Measurements from ENCODE around the gene GJC2. TPM values are rescaled to one million over a fixed set of nuclear protein-coding genes. Genes with fewer than 3 reads are reported as not detected.

Gene GJC2
- total RNA-seq, 1 experiment from 2014 or later = 0.76 TPM

DNA sequence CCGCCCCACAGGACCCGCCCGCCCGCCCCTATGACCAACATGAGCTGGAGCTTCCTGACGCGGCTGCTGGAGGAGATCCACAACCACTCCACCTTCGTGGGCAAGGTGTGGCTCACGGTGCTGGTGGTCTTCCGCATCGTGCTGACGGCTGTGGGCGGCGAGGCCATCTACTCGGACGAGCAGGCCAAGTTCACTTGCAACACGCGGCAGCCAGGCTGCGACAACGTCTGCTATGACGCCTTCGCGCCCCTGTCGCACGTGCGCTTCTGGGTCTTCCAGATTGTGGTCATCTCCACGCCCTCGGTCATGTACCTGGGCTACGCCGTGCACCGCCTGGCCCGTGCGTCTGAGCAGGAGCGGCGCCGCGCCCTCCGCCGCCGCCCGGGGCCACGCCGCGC is 8.0 kb downstream of the GJC2 start:
- no peak overlapping the region for H3K4me2 ChIP-seq (ENCODE audit: low read length)
- no peak overlapping the region for H3K27ac ChIP-seq (ENCODE audit: low read depth, low read length)
- H3K4me3 ChIP-seq (replicated peaks in 1 of 2; ENCODE audit: low read depth in 1 of 2, low read length in 2 of 2) = no peak overlapping the region
- DNase-seq (ENCODE audit: low read depth, low spot score) (no peak), ATAC-seq (no peak)
- ChIA-PET RAD21 (ENCODE audit: low non-redundant PET in 1 of 2, low total read pairs in 2 of 2, uncharacterized antibody in 2 of 2, unreplicated experiment in 2 of 2) (no interaction called here), POLR2A (interaction anchor here (0.7 kb wide), 1 partner anchor 330 kb away, joined by 3 read pairs; no protein-coding TSS in a partner anchor), CTCF (no interaction called here)
- no peaks in the 10 kb centered on the region for H3K36me3 ChIP-seq (ENCODE audit: control insufficient read depth in 1 of 2, insufficient read depth in 2 of 2, low read length in 2 of 2)
- no peaks in the 10 kb centered on the region for H3K9me3 ChIP-seq (ENCODE audit: control insufficient read depth in 1 of 2, insufficient read depth in 1 of 2, low read depth in 1 of 2, low read length in 2 of 2)
- no peaks in the 10 kb centered on the region for H3K27me3 ChIP-seq (ENCODE audit: insufficient read depth, low read length)
- intact Hi-C loops (cut with micrococcal nuclease) = no loop called here
- H3K4me1 ChIP-seq (ENCODE audit: control insufficient read depth in 1 of 2, insufficient read depth in 2 of 2, low read length in 2 of 2) = peaks cover 11 to 23% of the 10 kb centered on the region in 2 experiments; a peak in 3 of 4 replicates
- H3K79me2 ChIP-seq (ENCODE audit: insufficient read depth, low read length) = no peaks in the 10 kb centered on the region
- H2AFZ ChIP-seq (ENCODE audit: low read depth, low read length, poor library complexity, severe bottlenecking) = no peak overlapping the region
- no TSS peak for BruUV-seq (replicated peaks)
- no peaks in the 10 kb centered on the region for H3K9me2 ChIP-seq (ENCODE audit: insufficient read depth)
- no peaks in the 10 kb centered on the region for H4K20me1 ChIP-seq (ENCODE audit: insufficient read depth)
- TF ChIP-seq ZFX (IDR thresholded peaks at IDR 0.05) (no peak), ELF1 (IDR thresholded peaks at IDR 0.05; ENCODE audit: borderline replicate concordance, low read depth) (no peak), RAD21 (IDR thresholded peaks at IDR 0.05; ENCODE audit: low read depth) (no peak), POLR2AphosphoS5 (IDR thresholded peaks at IDR 0.05; ENCODE audit: low read depth, low read length) (no peak), POLR2A (IDR thresholded peaks at IDR 0.05; ENCODE audit: borderline replicate concordance, extremely low read depth, insufficient read depth, insufficient read length) (no peak), CBX3 (IDR thresholded peaks at IDR 0.05; ENCODE audit: low read depth) (no peak), SRF (IDR thresholded peaks at IDR 0.05; ENCODE audit: low read depth) (no peak), SIN3A (IDR thresholded peaks at IDR 0.05; ENCODE audit: low read depth) (no peak), TCF7L2 (IDR thresholded peaks at IDR 0.05; ENCODE audit: borderline replicate concordance, extremely low read depth, insufficient read depth, insufficient read length) (no peak), ZNF274 (IDR thresholded peaks at IDR 0.05; ENCODE audit: low read depth, low read length) (no peak), EZH2phosphoT487 (IDR thresholded peaks at IDR 0.05; ENCODE audit: borderline replicate concordance) (no peak), FOSL1 (IDR thresholded peaks at IDR 0.05; ENCODE audit: low read depth) (no peak), JUND (IDR thresholded peaks at IDR 0.05) (no peak)
- TF ChIP-seq, protein P1, sequence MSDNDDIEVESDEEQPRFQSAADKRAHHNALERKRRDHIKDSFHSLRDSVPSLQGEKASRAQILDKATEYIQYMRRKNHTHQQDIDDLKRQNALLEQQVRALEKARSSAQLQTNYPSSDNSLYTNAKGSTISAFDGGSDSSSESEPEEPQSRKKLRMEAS (IDR thresholded peaks at IDR 0.05) = no peak
- TF ChIP-seq, protein P2, sequence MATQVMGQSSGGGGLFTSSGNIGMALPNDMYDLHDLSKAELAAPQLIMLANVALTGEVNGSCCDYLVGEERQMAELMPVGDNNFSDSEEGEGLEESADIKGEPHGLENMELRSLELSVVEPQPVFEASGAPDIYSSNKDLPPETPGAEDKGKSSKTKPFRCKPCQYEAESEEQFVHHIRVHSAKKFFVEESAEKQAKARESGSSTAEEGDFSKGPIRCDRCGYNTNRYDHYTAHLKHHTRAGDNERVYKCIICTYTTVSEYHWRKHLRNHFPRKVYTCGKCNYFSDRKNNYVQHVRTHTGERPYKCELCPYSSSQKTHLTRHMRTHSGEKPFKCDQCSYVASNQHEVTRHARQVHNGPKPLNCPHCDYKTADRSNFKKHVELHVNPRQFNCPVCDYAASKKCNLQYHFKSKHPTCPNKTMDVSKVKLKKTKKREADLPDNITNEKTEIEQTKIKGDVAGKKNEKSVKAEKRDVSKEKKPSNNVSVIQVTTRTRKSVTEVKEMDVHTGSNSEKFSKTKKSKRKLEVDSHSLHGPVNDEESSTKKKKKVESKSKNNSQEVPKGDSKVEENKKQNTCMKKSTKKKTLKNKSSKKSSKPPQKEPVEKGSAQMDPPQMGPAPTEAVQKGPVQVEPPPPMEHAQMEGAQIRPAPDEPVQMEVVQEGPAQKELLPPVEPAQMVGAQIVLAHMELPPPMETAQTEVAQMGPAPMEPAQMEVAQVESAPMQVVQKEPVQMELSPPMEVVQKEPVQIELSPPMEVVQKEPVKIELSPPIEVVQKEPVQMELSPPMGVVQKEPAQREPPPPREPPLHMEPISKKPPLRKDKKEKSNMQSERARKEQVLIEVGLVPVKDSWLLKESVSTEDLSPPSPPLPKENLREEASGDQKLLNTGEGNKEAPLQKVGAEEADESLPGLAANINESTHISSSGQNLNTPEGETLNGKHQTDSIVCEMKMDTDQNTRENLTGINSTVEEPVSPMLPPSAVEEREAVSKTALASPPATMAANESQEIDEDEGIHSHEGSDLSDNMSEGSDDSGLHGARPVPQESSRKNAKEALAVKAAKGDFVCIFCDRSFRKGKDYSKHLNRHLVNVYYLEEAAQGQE (IDR thresholded peaks at IDR 0.05; ENCODE audit: low read depth) = no peak
- H3K9ac ChIP-seq (ENCODE audit: low read length) = no peak overlapping the region

All from HCT116 (cell line).